WTC11 (cell line): Measurements from ENCODE around the gene C2CD2. TPM values are rescaled to one million over a fixed set of nuclear protein-coding genes. Genes with fewer than 3 reads are reported as not detected.

ENCODE experiments used
- ATAC-seq: fragments of 200-7000 bp; cut with Tn5 transposase; 2 replicates; pipeline ENCODE4 v1.10.0; 2021; ENCODE audit warnings: mild to moderate bottlenecking, moderate library complexity
- CTCF ChIA-PET: fragments of 300-600 bp; sonication (Branson Sonifier 250); formaldehyde crosslinking; loops from one replicate; lab custom pipeline; 2021; ENCODE audit warnings: antibody characterized with exemption; lab: Charles Lee
- POLR2A ChIA-PET: fragments of 350-600 bp; sonication (Branson Sonifier 250); formaldehyde crosslinking; loops from one replicate; lab custom pipeline; 2021; ENCODE audit warnings: antibody characterized with exemption; lab: Charles Lee
- DNase-seq: peaks from one replicate; pipeline ENCODE4 v3.0.0; 2021; ENCODE audit warnings: low spot score
- H3K27ac Mint-ChIP-seq: 2 replicates; pipeline ENCODE4 v1.8.0; 2021; ENCODE audit warnings: mixed read lengths
- H3K27me3 Mint-ChIP-seq: 2 replicates; pipeline ENCODE4 v1.8.0; 2021; ENCODE audit warnings: low read depth, mild to moderate bottlenecking, moderate library complexity, mixed read lengths
- H3K36me3 Mint-ChIP-seq: 2 replicates; pipeline ENCODE4 v1.8.0; 2021; ENCODE audit warnings: mixed read lengths
- H3K4me1 Mint-ChIP-seq: 2 replicates; pipeline ENCODE4 v1.8.0; 2022; ENCODE audit warnings: mixed read lengths
- H3K4me3 Mint-ChIP-seq: 2 replicates; pipeline ENCODE4 v1.8.0; 2021; ENCODE audit warnings: mild to moderate bottlenecking, moderate library complexity, mixed read lengths
- H3K9me3 Mint-ChIP-seq: 2 replicates; pipeline ENCODE4 v1.8.0; 2021; ENCODE audit warnings: mixed read lengths
- AR ChIP-seq: fragments of 250-450 bp; sonication (Bioruptor Pico); IDR thresholded peaks from 2 replicates; pipeline ENCODE4 v1.9.0; 2021; ENCODE audit warnings: mild to moderate bottlenecking
- CDX4 ChIP-seq: fragments of 250-450 bp; sonication (Bioruptor Pico); IDR thresholded peaks from 2 replicates; pipeline ENCODE4 v1.9.0; 2021; ENCODE audit warnings: moderate library complexity, mild to moderate bottlenecking, inconsistent platforms, borderline replicate concordance
- ESRRA ChIP-seq: sonication (generic); formaldehyde crosslinking; IDR thresholded peaks from 2 replicates; pipeline ENCODE4 v1.8.1; 2022; ENCODE audit warnings: mild to moderate bottlenecking, missing genetic modification reagents, borderline replicate concordance
- ETV6 ChIP-seq: sonication (generic); formaldehyde crosslinking; IDR thresholded peaks from 2 replicates; pipeline ENCODE4 v1.8.1; 2022; ENCODE audit warnings: mild to moderate bottlenecking, missing genetic modification reagents
- MAX ChIP-seq: sonication (generic); formaldehyde crosslinking; IDR thresholded peaks from 2 replicates; pipeline ENCODE4 v1.8.0; 2022; ENCODE audit warnings: mild to moderate bottlenecking, missing genetic modification reagents
- NR2C2 ChIP-seq: sonication (generic); formaldehyde crosslinking; IDR thresholded peaks from 2 replicates; pipeline ENCODE4 v1.8.0; 2022; ENCODE audit warnings: mild to moderate bottlenecking, missing genetic modification reagents
- TCF7 ChIP-seq: sonication (generic); formaldehyde crosslinking; IDR thresholded peaks from 2 replicates; pipeline ENCODE4 v1.8.0; 2022; ENCODE audit warnings: mild to moderate bottlenecking, low read depth, missing genetic modification reagents, moderate library complexity
- ZNF232 ChIP-seq: sonication (generic); formaldehyde crosslinking; IDR thresholded peaks from 2 replicates; pipeline ENCODE4 v1.8.0; 2022; ENCODE audit warnings: mild to moderate bottlenecking, missing genetic modification reagents
- ZNF532 ChIP-seq: fragments of 250-450 bp; sonication (Bioruptor Pico); IDR thresholded peaks from 2 replicates; pipeline ENCODE4 v1.9.0; 2021; ENCODE audit warnings: mild to moderate bottlenecking, borderline replicate concordance
- ZNF671 ChIP-seq: fragments of 250-450 bp; sonication (Bioruptor Pico); IDR thresholded peaks from 2 replicates; pipeline ENCODE4 v1.8.0; 2021; ENCODE audit warnings: mild to moderate bottlenecking
- total RNA-seq: library from RNA; stranded (reverse); gene quantifications from 3 replicates; pipeline ENCODE4 v1.2.3, GENCODE V29; 2021
- TF ChIP-seq, protein P1 (sequence below): sonication (generic); formaldehyde crosslinking; conservative IDR thresholded peaks from 2 replicates; pipeline ENCODE4 v1.8.1; 2023; ENCODE audit warnings: mild to moderate bottlenecking, low read depth, missing genetic modification reagents, moderate library complexity
- TF ChIP-seq, protein P2 (sequence below): sonication (generic); formaldehyde crosslinking; IDR thresholded peaks from 2 replicates; pipeline ENCODE4 v1.8.1; 2022; ENCODE audit warnings: missing genetic modification reagents, borderline replicate concordance
- TF ChIP-seq, protein P3 (sequence below): fragments of 250-450 bp; sonication (Bioruptor Pico); IDR thresholded peaks from 2 replicates; pipeline ENCODE4 v1.8.0; 2021; ENCODE audit warnings: mild to moderate bottlenecking
- TF ChIP-seq, protein P4 (sequence below): sonication (generic); formaldehyde crosslinking; IDR thresholded peaks from 2 replicates; pipeline ENCODE4 v1.8.1; 2023; ENCODE audit warnings: mild to moderate bottlenecking, moderate library complexity, missing genetic modification reagents

Gene C2CD2
- total RNA-seq, 1 experiment from 2014 or later = 11.2 TPM

DNA sequence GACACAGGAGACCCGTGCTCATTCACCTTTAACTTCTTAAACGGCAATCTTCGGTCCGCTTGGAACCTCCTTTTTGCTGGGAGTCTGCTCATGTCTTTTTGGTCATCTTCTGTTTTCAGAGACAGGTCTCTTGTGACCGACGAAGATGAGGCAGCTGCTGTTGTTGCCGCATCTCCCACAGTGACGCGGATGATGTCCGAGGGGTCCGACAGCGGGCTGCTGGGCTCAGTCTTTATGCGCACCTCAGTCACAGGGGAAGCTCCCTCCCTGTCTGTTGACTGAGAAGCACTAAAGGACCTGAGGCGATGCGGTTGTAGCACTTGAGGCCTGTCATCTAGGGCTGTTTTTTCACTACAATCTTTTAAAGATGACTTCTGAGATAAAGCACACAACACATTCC lies 38.8 kb upstream of the C2CD2 start:
- ATAC-seq (no peak), DNase-seq (no peak)
- no peak overlapping the region for H3K4me3 Mint-ChIP-seq
- no peak for TF ChIP-seq NR2C2 (CRISPR knock-in tag)
- TF ChIP-seq ESRRA = no peak
- TF ChIP-seq MAX (CRISPR knock-in tag) = no peak
- TF ChIP-seq AR = no peak
- TF ChIP-seq, protein P1, sequence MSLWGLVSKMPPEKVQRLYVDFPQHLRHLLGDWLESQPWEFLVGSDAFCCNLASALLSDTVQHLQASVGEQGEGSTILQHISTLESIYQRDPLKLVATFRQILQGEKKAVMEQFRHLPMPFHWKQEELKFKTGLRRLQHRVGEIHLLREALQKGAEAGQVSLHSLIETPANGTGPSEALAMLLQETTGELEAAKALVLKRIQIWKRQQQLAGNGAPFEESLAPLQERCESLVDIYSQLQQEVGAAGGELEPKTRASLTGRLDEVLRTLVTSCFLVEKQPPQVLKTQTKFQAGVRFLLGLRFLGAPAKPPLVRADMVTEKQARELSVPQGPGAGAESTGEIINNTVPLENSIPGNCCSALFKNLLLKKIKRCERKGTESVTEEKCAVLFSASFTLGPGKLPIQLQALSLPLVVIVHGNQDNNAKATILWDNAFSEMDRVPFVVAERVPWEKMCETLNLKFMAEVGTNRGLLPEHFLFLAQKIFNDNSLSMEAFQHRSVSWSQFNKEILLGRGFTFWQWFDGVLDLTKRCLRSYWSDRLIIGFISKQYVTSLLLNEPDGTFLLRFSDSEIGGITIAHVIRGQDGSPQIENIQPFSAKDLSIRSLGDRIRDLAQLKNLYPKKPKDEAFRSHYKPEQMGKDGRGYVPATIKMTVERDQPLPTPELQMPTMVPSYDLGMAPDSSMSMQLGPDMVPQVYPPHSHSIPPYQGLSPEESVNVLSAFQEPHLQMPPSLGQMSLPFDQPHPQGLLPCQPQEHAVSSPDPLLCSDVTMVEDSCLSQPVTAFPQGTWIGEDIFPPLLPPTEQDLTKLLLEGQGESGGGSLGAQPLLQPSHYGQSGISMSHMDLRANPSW (CRISPR knock-in tag) = no peak
- no peak for TF ChIP-seq ZNF532 (CRISPR knock-in tag)
- no peak for TF ChIP-seq CDX4 (CRISPR knock-in tag)
- no peak for TF ChIP-seq ZNF671 (CRISPR knock-in tag)
- TF ChIP-seq, protein P2, sequence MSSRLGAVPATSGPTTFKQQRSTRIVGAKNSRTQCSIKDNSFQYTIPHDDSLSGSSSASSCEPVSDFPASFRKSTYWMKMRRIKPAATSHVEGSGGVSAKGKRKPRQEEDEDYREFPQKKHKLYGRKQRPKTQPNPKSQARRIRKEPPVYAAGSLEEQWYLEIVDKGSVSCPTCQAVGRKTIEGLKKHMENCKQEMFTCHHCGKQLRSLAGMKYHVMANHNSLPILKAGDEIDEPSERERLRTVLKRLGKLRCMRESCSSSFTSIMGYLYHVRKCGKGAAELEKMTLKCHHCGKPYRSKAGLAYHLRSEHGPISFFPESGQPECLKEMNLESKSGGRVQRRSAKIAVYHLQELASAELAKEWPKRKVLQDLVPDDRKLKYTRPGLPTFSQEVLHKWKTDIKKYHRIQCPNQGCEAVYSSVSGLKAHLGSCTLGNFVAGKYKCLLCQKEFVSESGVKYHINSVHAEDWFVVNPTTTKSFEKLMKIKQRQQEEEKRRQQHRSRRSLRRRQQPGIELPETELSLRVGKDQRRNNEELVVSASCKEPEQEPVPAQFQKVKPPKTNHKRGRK = no peak
- no peak for TF ChIP-seq ZNF232 (CRISPR knock-in tag)
- TF ChIP-seq, protein P3, sequence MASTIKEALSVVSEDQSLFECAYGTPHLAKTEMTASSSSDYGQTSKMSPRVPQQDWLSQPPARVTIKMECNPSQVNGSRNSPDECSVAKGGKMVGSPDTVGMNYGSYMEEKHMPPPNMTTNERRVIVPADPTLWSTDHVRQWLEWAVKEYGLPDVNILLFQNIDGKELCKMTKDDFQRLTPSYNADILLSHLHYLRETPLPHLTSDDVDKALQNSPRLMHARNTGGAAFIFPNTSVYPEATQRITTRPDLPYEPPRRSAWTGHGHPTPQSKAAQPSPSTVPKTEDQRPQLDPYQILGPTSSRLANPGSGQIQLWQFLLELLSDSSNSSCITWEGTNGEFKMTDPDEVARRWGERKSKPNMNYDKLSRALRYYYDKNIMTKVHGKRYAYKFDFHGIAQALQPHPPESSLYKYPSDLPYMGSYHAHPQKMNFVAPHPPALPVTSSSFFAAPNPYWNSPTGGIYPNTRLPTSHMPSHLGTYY = no peak
- no peak for TF ChIP-seq ETV6
- TF ChIP-seq TCF7 (CRISPR knock-in tag) = no peak
- TF ChIP-seq, protein P4, sequence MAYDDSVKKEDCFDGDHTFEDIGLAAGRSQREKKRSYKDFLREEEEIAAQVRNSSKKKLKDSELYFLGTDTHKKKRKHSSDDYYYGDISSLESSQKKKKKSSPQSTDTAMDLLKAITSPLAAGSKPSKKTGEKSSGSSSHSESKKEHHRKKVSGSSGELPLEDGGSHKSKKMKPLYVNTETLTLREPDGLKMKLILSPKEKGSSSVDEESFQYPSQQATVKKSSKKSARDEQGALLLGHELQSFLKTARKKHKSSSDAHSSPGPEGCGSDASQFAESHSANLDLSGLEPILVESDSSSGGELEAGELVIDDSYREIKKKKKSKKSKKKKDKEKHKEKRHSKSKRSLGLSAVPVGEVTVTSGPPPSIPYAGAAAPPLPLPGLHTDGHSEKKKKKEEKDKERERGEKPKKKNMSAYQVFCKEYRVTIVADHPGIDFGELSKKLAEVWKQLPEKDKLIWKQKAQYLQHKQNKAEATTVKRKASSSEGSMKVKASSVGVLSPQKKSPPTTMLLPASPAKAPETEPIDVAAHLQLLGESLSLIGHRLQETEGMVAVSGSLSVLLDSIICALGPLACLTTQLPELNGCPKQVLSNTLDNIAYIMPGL (CRISPR knock-in tag) = no peak
- CTCF ChIA-PET = no interaction called here
- peaks cover 67% of the 10 kb centered on the region for H3K36me3 Mint-ChIP-seq
- H3K27me3 Mint-ChIP-seq = peaks cover 3% of the 10 kb centered on the region; the same call in 1 of the 2 replicates
- POLR2A ChIA-PET = interaction anchor here (0.5 kb wide), 1 partner anchor 112 kb away, joined by 3 read pairs; no protein-coding TSS in a partner anchor
- H3K4me1 Mint-ChIP-seq = no peaks in the 10 kb centered on the region
- H3K27ac Mint-ChIP-seq = no peak overlapping the region
- H3K9me3 Mint-ChIP-seq = peaks cover 21% of the 10 kb centered on the region
